Measurements from ENCODE around the gene CCDC194. TPM values are rescaled to one million over a fixed set of nuclear protein-coding genes. Genes with fewer than 3 reads are reported as not detected.

Gene CCDC194
- total RNA-seq, 1 donor from 2014 or later: not detected

GRCh38 chr19:17415121-17415520 is 21.1 kb upstream of the CCDC194 start:
- H3K9me3 Mint-ChIP-seq (ENCODE audit: unreplicated experiment): peaks cover 6% of the 10 kb centered on the region
- H3K27me3 Mint-ChIP-seq (ENCODE audit: unreplicated experiment): peaks cover 7% of the 10 kb centered on the region
- peaks cover 18% of the 10 kb centered on the region for H3K4me1 Mint-ChIP-seq (ENCODE audit: low read depth, unreplicated experiment)
- H3K27ac Mint-ChIP-seq (ENCODE audit: unreplicated experiment): peak overlapping the region; percentile 89
- DNase-seq: no peak
- TF ChIP-seq, protein P1, sequence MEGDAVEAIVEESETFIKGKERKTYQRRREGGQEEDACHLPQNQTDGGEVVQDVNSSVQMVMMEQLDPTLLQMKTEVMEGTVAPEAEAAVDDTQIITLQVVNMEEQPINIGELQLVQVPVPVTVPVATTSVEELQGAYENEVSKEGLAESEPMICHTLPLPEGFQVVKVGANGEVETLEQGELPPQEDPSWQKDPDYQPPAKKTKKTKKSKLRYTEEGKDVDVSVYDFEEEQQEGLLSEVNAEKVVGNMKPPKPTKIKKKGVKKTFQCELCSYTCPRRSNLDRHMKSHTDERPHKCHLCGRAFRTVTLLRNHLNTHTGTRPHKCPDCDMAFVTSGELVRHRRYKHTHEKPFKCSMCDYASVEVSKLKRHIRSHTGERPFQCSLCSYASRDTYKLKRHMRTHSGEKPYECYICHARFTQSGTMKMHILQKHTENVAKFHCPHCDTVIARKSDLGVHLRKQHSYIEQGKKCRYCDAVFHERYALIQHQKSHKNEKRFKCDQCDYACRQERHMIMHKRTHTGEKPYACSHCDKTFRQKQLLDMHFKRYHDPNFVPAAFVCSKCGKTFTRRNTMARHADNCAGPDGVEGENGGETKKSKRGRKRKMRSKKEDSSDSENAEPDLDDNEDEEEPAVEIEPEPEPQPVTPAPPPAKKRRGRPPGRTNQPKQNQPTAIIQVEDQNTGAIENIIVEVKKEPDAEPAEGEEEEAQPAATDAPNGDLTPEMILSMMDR (IDR thresholded peaks at IDR 0.05; ENCODE audit: partially characterized antibody, unreplicated experiment): no peak
- H3K36me3 Mint-ChIP-seq (ENCODE audit: unreplicated experiment): no peaks in the 10 kb centered on the region
- H3K4me3 Mint-ChIP-seq (ENCODE audit: unreplicated experiment): peak overlapping the region; percentile 82

DNA sequence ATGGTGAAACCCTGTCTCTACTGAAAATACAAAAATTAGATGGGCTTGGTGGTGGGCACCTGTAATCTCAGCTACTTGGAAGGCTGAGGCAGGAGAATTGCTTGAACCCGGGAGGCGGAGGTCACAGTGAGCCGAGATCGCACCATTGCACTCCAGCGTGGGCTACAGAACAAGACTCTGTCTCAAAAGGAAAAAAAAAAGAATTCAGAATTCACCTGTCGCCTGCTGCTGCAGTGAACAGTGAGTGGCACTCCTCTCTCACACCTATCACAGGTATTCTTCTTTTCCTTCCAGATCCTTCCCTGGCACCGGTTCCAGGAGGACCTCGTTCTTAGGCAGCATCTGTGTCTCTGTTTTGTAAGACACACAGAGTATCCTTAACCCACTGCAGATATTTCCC is 20.1 kb upstream of the CCDC194 start:
- Mint-ChIP-seq H3K4me3 (ENCODE audit: unreplicated experiment) (no peak overlapping the region), H3K4me1 (ENCODE audit: low read depth, unreplicated experiment) (peaks cover 18% of the 10 kb centered on the region), H3K27ac (ENCODE audit: unreplicated experiment) (no peak overlapping the region), H3K9me3 (ENCODE audit: unreplicated experiment) (no peaks in the 10 kb centered on the region), H3K36me3 (ENCODE audit: unreplicated experiment) (no peaks in the 10 kb centered on the region), H3K27me3 (ENCODE audit: unreplicated experiment) (peaks cover 4% of the 10 kb centered on the region)
- no peak for DNase-seq
- TF ChIP-seq, protein P1 (IDR thresholded peaks at IDR 0.05; ENCODE audit: partially characterized antibody, unreplicated experiment): no peak

DNA sequence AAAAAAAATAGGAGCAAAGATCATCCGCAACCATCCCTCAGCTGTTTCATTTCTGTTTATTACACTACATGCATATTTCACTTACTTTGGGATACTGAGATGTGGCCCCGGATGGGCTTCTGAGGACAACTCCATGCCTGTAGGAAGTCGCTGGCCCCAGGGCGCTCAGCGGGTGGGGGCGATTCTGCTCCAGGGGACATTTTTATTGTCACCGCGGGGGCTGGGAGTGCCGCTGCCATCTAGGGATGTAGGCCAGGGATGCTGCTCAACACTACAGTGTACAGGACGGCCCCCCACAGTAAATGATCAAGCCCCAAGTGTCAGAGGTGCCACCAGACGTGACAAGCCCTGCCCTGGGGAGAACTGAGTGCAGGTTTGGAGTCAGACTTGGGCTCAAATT is 17.8 kb upstream of the CCDC194 start:
- Mint-ChIP-seq H3K27ac (ENCODE audit: unreplicated experiment) (no peak overlapping the region), H3K4me1 (ENCODE audit: low read depth, unreplicated experiment) (peaks cover 21% of the 10 kb centered on the region), H3K27me3 (ENCODE audit: unreplicated experiment) (peaks cover 2% of the 10 kb centered on the region), H3K4me3 (ENCODE audit: unreplicated experiment) (no peak overlapping the region), H3K36me3 (ENCODE audit: unreplicated experiment) (no peaks in the 10 kb centered on the region), H3K9me3 (ENCODE audit: unreplicated experiment) (no peaks in the 10 kb centered on the region)
- DNase-seq: no peak
- TF ChIP-seq, protein P1 (IDR thresholded peaks at IDR 0.05; ENCODE audit: partially characterized antibody, unreplicated experiment): no peak

DNA sequence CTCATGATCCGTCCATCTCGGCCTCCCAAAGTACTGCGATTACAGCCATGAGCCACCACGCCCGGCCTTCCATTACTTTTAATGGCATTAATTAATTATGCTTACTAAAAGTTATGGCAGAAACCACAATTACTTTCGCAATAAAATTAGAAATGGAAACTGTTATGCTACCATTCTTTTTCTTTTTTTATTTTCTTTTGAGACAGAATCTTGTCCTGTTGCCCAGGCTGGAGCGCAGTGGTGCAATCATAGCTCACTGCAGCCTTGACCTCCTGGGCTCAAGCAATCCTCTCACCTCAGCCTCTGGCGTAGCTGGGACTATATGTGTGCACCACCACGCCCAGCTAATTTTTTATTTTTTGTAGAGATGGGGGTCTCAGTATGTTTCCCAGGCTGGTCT is 16.0 kb upstream of the CCDC194 start:
- Mint-ChIP-seq H3K36me3 (ENCODE audit: unreplicated experiment) (no peaks in the 10 kb centered on the region), H3K27ac (ENCODE audit: unreplicated experiment) (no peak overlapping the region), H3K9me3 (ENCODE audit: unreplicated experiment) (no peaks in the 10 kb centered on the region), H3K4me3 (ENCODE audit: unreplicated experiment) (no peak overlapping the region), H3K27me3 (ENCODE audit: unreplicated experiment) (no peaks in the 10 kb centered on the region), H3K4me1 (ENCODE audit: low read depth, unreplicated experiment) (peaks cover 12% of the 10 kb centered on the region)
- no peak for DNase-seq
- TF ChIP-seq, protein P1 (IDR thresholded peaks at IDR 0.05; ENCODE audit: partially characterized antibody, unreplicated experiment): no peak

DNA sequence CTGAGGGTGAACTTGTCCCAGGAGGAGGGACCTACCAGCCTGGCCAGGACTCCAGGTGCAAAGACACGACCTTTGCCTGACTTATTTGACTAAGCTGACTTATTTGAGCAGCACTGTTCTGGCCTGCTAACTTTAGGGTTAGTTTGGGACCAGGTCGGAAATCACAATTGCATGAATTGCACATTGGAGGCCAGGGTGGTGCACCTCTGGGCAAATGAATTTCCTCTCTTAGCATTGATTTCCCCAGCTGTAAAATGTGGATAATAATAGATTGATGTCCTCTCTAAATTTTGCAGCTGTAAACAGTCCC is 12.8 kb upstream of the CCDC194 start:
- Mint-ChIP-seq H3K27me3 (ENCODE audit: unreplicated experiment) (peaks cover 2% of the 10 kb centered on the region), H3K4me3 (ENCODE audit: unreplicated experiment) (peak overlapping the region; percentile 68), H3K9me3 (ENCODE audit: unreplicated experiment) (no peaks in the 10 kb centered on the region), H3K4me1 (ENCODE audit: low read depth, unreplicated experiment) (peaks cover 4% of the 10 kb centered on the region), H3K27ac (ENCODE audit: unreplicated experiment) (no peak overlapping the region), H3K36me3 (ENCODE audit: unreplicated experiment) (no peaks in the 10 kb centered on the region)
- TF ChIP-seq, protein P1 (IDR thresholded peaks at IDR 0.05; ENCODE audit: partially characterized antibody, unreplicated experiment): no peak
- DNase-seq: no peak

Measured in glutamatergic neuron (in vitro differentiated cells).